Cardiac muscle cell (in vitro differentiated cells and primary cell): Measurements from ENCODE around the gene THBS4. TPM values are rescaled to one million over a fixed set of nuclear protein-coding genes. Genes with fewer than 3 reads are reported as not detected.

ENCODE experiments used
- DNase-seq, 2 donors: peaks; one replicate each; pipeline versions ENCODE4 v3.0.0 to v3.0.0-alpha.2; 2010 to 2017; ENCODE audit warnings: low read depth in 1 of 2, low spot score in 1 of 2
- H3K27ac ChIP-seq: fragments of 200-600 bp; sonication (generic); 2 replicates; pipeline ENCODE4 v1.5.1; 2016
- H3K27me3 ChIP-seq: fragments of 200-600 bp; sonication (generic); 2 replicates; pipeline ENCODE4 v1.6.0; 2016; ENCODE audit warnings: control low read depth
- H3K36me3 ChIP-seq: fragments of 200-600 bp; sonication (generic); 2 replicates; pipeline ENCODE4 v1.5.1; 2016; ENCODE audit warnings: control low read depth
- H3K4me1 ChIP-seq: fragments of 200-600 bp; sonication (generic); 2 replicates; pipeline ENCODE4 v1.8.1; 2017; ENCODE audit warnings: low read depth, mild to moderate bottlenecking, mixed run types
- H3K4me3 ChIP-seq: fragments of 200-600 bp; sonication (generic); 2 replicates; pipeline ENCODE4 v1.5.1; 2016; ENCODE audit warnings: mild to moderate bottlenecking
- H3K9me3 ChIP-seq: fragments of 200-600 bp; sonication (generic); 2 replicates; pipeline ENCODE4 v1.5.1; 2017; ENCODE audit warnings: low read depth, mild to moderate bottlenecking, control low read depth
- CTCF ChIP-seq: IDR thresholded peaks from 2 replicates; pipeline ENCODE4 v1.5.1; 2012; ENCODE audit warnings: low read depth, mild to moderate bottlenecking, low read length
- polyA plus RNA-seq: library from polyadenylated mRNA; unstranded; fragments of >200 nt; fragmentation: Nextera tagmentation; extraction: Ambion mirVana; gene quantifications from 2 replicates; pipeline ENCODE4 v1.2.1, GENCODE V29; 2016
- total RNA-seq: library from RNA; depleted of rRNA; stranded (reverse); fragments of >200 nt; gene quantifications from 2 replicates; pipeline ENCODE4 v1.2.3, GENCODE V29; 2016

Gene THBS4
- total and polyA plus RNA-seq, 2 experiments from 2014 or later: 27.2 to 35.7 TPM

- no peak for DNase-seq
- Histone ChIP-seq H3K27me3 (no peaks in the 10 kb centered on the region), H3K4me1 (no peaks in the 10 kb centered on the region), H3K9me3 (no peaks in the 10 kb centered on the region), H3K36me3 (no peaks in the 10 kb centered on the region), H3K4me3 (no peak overlapping the region), H3K27ac (no peak overlapping the region)
- no peak for TF ChIP-seq CTCF
Measured at GRCh38 chr5:80048084-80048780, 13.1 kb downstream of the THBS4 start.

GRCh38 chr5:80052464-80052863 is 17.3 kb downstream of the THBS4 start:
- H3K4me1 ChIP-seq: peaks cover 5% of the 10 kb centered on the region
- no peaks in the 10 kb centered on the region for H3K36me3 ChIP-seq
- H3K4me3 ChIP-seq: no peak overlapping the region
- no peak for DNase-seq
- H3K27me3 ChIP-seq: no peaks in the 10 kb centered on the region
- H3K27ac ChIP-seq: no peak overlapping the region
- no peaks in the 10 kb centered on the region for H3K9me3 ChIP-seq
- no peak for TF ChIP-seq CTCF

DNA sequence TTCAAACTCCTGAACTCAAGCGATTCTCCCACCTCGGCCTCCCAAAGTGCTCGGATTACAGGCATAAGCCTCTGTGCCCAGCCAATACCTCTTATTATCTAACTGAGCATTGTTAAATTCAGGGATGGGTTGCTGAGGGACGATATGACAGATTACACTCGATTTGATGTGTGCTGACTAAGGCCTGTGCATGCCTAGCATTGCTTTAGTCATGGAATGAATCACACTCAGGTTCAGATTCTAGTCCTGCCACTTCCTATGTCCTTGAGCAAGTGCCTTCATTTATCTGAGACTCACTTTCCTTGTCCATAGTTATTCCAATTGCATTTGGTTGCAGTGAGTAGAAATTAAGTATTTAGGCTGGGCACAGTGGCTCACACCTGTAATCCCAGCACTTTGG is 19.5 kb downstream of the THBS4 start:
- H3K27ac ChIP-seq: no peak overlapping the region
- H3K4me3 ChIP-seq: no peak overlapping the region
- H3K36me3 ChIP-seq: no peaks in the 10 kb centered on the region
- no peaks in the 10 kb centered on the region for H3K27me3 ChIP-seq
- H3K9me3 ChIP-seq: no peaks in the 10 kb centered on the region
- TF ChIP-seq CTCF: no peak
- H3K4me1 ChIP-seq: peaks cover 5% of the 10 kb centered on the region
- DNase-seq: no peak

GRCh38 chr5:80055491-80056170 is 20.5 kb downstream of the THBS4 start:
- DNase-seq: no peak
- no peak for TF ChIP-seq CTCF
- Histone ChIP-seq H3K27ac (no peak overlapping the region), H3K4me3 (no peak overlapping the region), H3K36me3 (no peaks in the 10 kb centered on the region), H3K9me3 (no peaks in the 10 kb centered on the region), H3K27me3 (no peaks in the 10 kb centered on the region), H3K4me1 (peaks cover 5% of the 10 kb centered on the region)

DNA sequence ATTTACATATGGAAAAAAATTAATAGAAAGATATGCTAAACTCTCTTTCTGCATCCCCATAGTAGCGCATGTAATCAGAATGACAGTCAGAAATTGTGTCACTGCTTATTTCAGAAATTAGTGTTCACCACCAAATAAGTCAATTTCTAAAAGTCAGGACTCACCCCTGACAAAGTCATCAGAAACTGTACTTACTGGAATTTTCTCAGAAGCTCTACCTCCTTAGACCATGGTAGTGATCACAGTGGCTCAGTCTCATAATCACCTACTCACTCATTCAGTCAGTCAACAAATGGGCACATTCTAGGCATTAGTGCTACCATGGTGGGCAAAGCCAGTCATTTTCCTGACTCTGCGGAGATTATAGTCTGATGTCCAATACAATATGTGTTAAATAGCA is 22.0 kb downstream of the THBS4 start:
- Histone ChIP-seq H3K9me3 (no peaks in the 10 kb centered on the region), H3K4me1 (peaks cover 5% of the 10 kb centered on the region), H3K27ac (no peak overlapping the region), H3K27me3 (no peaks in the 10 kb centered on the region), H3K4me3 (no peak overlapping the region), H3K36me3 (no peaks in the 10 kb centered on the region)
- DNase-seq: no peak
- TF ChIP-seq CTCF: no peak
